HepG2 (cell line): ENCODE results near the gene IGFL1. TPM values are rescaled to one million over a fixed set of nuclear protein-coding genes. Genes with fewer than 3 reads are reported as not detected.

ENCODE experiments used
- ATAC-seq: fragments of 200-7000 bp; cut with Tn5 transposase; 3 replicates; pipeline ENCODE4 v1.9.1; 2020; ENCODE audit warnings: mild to moderate bottlenecking, moderate library complexity
- BruUV-seq: library from RNA; stranded (reverse); fragments of 400-500 nt; replicated peaks from 2 replicates; lab custom pipeline; 2021; lab: Mats Ljungman, UMichigan
- CTCF ChIA-PET: fragments of 300-600 bp; formaldehyde crosslinking; extraction: SDS; loops from one replicate; lab custom pipeline; 2021; ENCODE audit warnings: low total read pairs, inconsistent platforms, low intra/inter-chr PET ratio; lab: Yijun Ruan, JAX
- POLR2A ChIA-PET: fragments of 350-600 bp; sonication (Branson Sonifier 250); formaldehyde crosslinking; loops from one replicate; lab custom pipeline; 2020; ENCODE audit warnings: antibody characterized with exemption, inconsistent platforms; lab: Yijun Ruan, JAX
- DNase-seq: peaks from one replicate; pipeline ENCODE4 v3.0.0-alpha.2; 2015; ENCODE audit warnings: low spot score
- FAIRE-seq: peaks from 3 replicates; lab custom pipeline; 2011; peaks lifted over from hg19 to GRCh38; lab: Jason Lieb, UNC
- H2AFZ ChIP-seq: one replicate; pipeline ENCODE4 v1.6.1; 2011; ENCODE audit warnings: low read length, inconsistent platforms
- H3K27ac ChIP-seq: fragments of 300-600 bp; 3 replicates; pipeline ENCODE4 v1.8.0; 2011; ENCODE audit warnings: mixed run types, mild to moderate bottlenecking, mixed read lengths, low read length, inconsistent platforms; ENCODE audit not compliant: insufficient read depth; ENCODE audit errors: extremely low read length
- H3K27me3 ChIP-seq, 2 experiments: fragments of 200-600 bp in 1 of 2; 2 replicates in 1 of 2; 3 replicates in 1 of 2; pipeline versions ENCODE4 v1.6.0 to v1.8.0; 2011; ENCODE audit warnings: low read length in 2 of 2, mild to moderate bottlenecking in 2 of 2, moderate library complexity in 2 of 2, inconsistent platforms in 1 of 2; ENCODE audit not compliant: insufficient read depth in 2 of 2, control insufficient read depth in 1 of 2
- H3K36me3 ChIP-seq, 2 experiments: fragments of 200-600 bp in 1 of 2; replicated peaks in 1 of 2; 2 replicates in 1 of 2; 3 replicates in 1 of 2; pipeline versions ENCODE4 v1.5.1 to v1.8.0; 2011; ENCODE audit warnings: low read length in 2 of 2, inconsistent platforms in 1 of 2; ENCODE audit not compliant: insufficient read depth in 2 of 2, control insufficient read depth in 1 of 2
- H3K4me1 ChIP-seq: 2 replicates; pipeline ENCODE4 v1.5.1; 2012; ENCODE audit warnings: low read length, inconsistent platforms; ENCODE audit not compliant: insufficient read depth
- H3K4me2 ChIP-seq: 2 replicates; pipeline ENCODE4 v1.6.0; 2011; ENCODE audit warnings: low read depth, low read length, inconsistent platforms
- H3K4me3 ChIP-seq, 3 experiments: fragments of 200-600 bp in 1 of 3; sonication (generic), shearing (Covaris generic) in 1 of 3; replicated peaks in 1 of 3; 2 replicates each; pipeline ENCODE4 v1.5.1; 2011 to 2016; ENCODE audit warnings: low read length in 3 of 3, inconsistent platforms in 2 of 3, low read depth in 2 of 3, mild to moderate bottlenecking in 2 of 3, control low read depth in 1 of 3, mixed read lengths in 1 of 3; ENCODE audit not compliant: insufficient read depth in 1 of 3
- H3K79me2 ChIP-seq: one replicate; pipeline ENCODE4 v1.6.1; 2011; ENCODE audit warnings: low read length, inconsistent platforms; ENCODE audit not compliant: insufficient read depth
- H3K9ac ChIP-seq: 2 replicates; pipeline ENCODE4 v1.6.0; 2011; ENCODE audit warnings: mild to moderate bottlenecking, low read depth, low read length, inconsistent platforms; ENCODE audit not compliant: insufficient read depth
- H3K9me3 ChIP-seq: 2 replicates; pipeline ENCODE4 v1.5.1; 2012; ENCODE audit warnings: mild to moderate bottlenecking, low read length
- H4K20me1 ChIP-seq: 2 replicates; pipeline ENCODE4 v1.6.0; 2011; ENCODE audit warnings: inconsistent platforms, mild to moderate bottlenecking, low read length, moderate library complexity; ENCODE audit not compliant: insufficient read depth
- ADNP ChIP-seq: sonication (generic); formaldehyde crosslinking; IDR thresholded peaks from 2 replicates; pipeline ENCODE4 v1.4.0; 2020; ENCODE audit warnings: missing genetic modification reagents
- EHMT2 ChIP-seq: fragments of 200-600 bp; sonication (generic); IDR thresholded peaks from 2 replicates; pipeline ENCODE4 v1.7.0; 2017; ENCODE audit warnings: antibody characterized with exemption, low read depth, low read length, borderline replicate concordance
- HMG20A ChIP-seq: IDR thresholded peaks from 2 replicates; pipeline ENCODE4 v1.6.1; 2016; ENCODE audit warnings: borderline replicate concordance
- HOXD1 ChIP-seq: sonication (generic); formaldehyde crosslinking; IDR thresholded peaks from 2 replicates; pipeline ENCODE4 v1.5.0; 2020; ENCODE audit warnings: missing genetic modification reagents
- JUN ChIP-seq: sonication (generic); formaldehyde crosslinking; IDR thresholded peaks from 2 replicates; pipeline ENCODE4 v1.4.0; 2020; ENCODE audit warnings: mild to moderate bottlenecking, missing genetic modification reagents
- MZF1 ChIP-seq: sonication (generic); formaldehyde crosslinking; IDR thresholded peaks from 2 replicates; pipeline ENCODE4 v1.8.1; 2023; ENCODE audit warnings: mild to moderate bottlenecking, missing genetic modification reagents, borderline replicate concordance
- NFATC3 ChIP-seq: sonication (generic); formaldehyde crosslinking; IDR thresholded peaks from 2 replicates; pipeline ENCODE4 v1.5.1; 2020; ENCODE audit warnings: mild to moderate bottlenecking, missing genetic modification reagents
- NR2F6 ChIP-seq, 2 experiments: IDR thresholded peaks; 2 replicates each; pipeline ENCODE4 v1.6.1; 2016; ENCODE audit warnings: antibody characterized with exemption in 1 of 2, mild to moderate bottlenecking in 1 of 2
- RCOR2 ChIP-seq: IDR thresholded peaks from 2 replicates; pipeline ENCODE4 v1.6.1; 2016; ENCODE audit warnings: missing biosample characterization, missing genetic modification reagents
- SRF ChIP-seq: IDR thresholded peaks from 2 replicates; pipeline ENCODE4 v1.6.1; 2011; ENCODE audit warnings: mild to moderate bottlenecking, low read depth, low read length, moderate library complexity
- ZFP37 ChIP-seq: sonication (generic); formaldehyde crosslinking; IDR thresholded peaks from 2 replicates; pipeline ENCODE4 v1.4.0; 2020; ENCODE audit warnings: missing genetic modification reagents, borderline replicate concordance
- ZMAT3 ChIP-seq: sonication (generic); formaldehyde crosslinking; conservative IDR thresholded peaks from 2 replicates; pipeline ENCODE4 v1.7.0; 2021; ENCODE audit warnings: missing genetic modification reagents
- ZNF572 ChIP-seq: sonication (generic); formaldehyde crosslinking; IDR thresholded peaks from 2 replicates; pipeline ENCODE4 v1.5.1; 2020; ENCODE audit warnings: mild to moderate bottlenecking, missing genetic modification reagents
- WGBS: methylation state at CpG from one replicate; pipeline ENCODE4 v1.1.6; 2017; ENCODE audit warnings: low lambda C conversion rate; 5-methylcytosine and 5-hydroxymethylcytosine counted together
- in situ Hi-C: cut with HindIII; loops from 2 replicates; pipeline ENCODE4 v1.10.0; 2017; ENCODE audit warnings: low pct_unique_long_range_greater_than_20kb; ENCODE audit not compliant: extremely low pct_ligation_motif_present
- intact Hi-C: fragments of 100-400 bp; cut with micrococcal nuclease; formaldehyde crosslinking; loops from one replicate; pipeline ENCODE4 v1.10.0; 2022; ENCODE audit not compliant: unreplicated experiment
- polyA plus RNA-seq, 8 experiments: library from polyadenylated mRNA; depleted of rRNA in 3 of 8; stranded (reverse) in 7 of 8; unstranded in 1 of 8; fragments of >200 nt; fragmentation: Illumina TruSeq in 4 of 8; extraction: Trizol in 4 of 8; gene quantifications; 2 replicates each; pipeline versions ENCODE4 v1.2.1 to v1.2.3, GENCODE V29; 2011 to 2016; ENCODE audit warnings: low read depth in 4 of 8, missing spikeins in 1 of 8, mixed read lengths in 1 of 8; ENCODE audit not compliant: insufficient read depth in 1 of 8
- total RNA-seq, 5 experiments: library from RNA; depleted of rRNA; stranded (reverse); fragments of >200 nt; fragmentation: Illumina TruSeq; extraction: Trizol; gene quantifications; 2 replicates each; pipeline ENCODE4 v1.2.3, GENCODE V29; 2016; ENCODE audit warnings: low read depth in 1 of 5
- TF ChIP-seq, protein P1 (sequence below): sonication (generic); formaldehyde crosslinking; IDR thresholded peaks from 2 replicates; pipeline ENCODE4 v1.4.0; 2020; ENCODE audit warnings: missing genetic modification reagents
- TF ChIP-seq, protein P2 (sequence below): sonication (generic); formaldehyde crosslinking; conservative IDR thresholded peaks from 2 replicates; pipeline ENCODE4 v1.4.0; 2020; ENCODE audit warnings: missing genetic modification reagents

Gene IGFL1
- total and polyA plus RNA-seq, 2 of the 13 experiments (the other 11 are each of a cell fraction or from before 2014, with no cell fraction given), result not detected

DNA sequence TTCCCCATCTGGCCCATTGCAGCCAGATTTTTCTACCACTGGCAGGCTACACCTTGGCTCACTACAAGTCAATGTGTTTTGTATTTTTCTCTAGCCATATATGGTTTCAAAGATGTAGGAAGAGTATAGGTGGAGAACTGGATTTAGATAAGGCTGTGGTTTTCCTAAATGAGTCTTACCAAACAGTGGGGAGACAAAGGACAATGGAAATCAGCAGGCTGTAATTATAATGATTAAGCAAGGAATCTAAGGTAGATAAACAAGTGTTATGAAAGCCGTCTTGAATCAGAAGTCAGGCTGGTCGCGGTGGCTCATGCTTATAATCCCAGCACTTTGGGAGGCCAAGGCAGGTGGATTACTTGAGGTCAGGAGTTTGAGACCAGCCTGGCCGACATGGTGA lies 11.2 kb downstream of the IGFL1 start:
- Histone ChIP-seq H3K79me2 (no peaks in the 10 kb centered on the region), H3K27me3 (peaks cover 2 to 15% of the 10 kb centered on the region in 2 experiments; a peak in 3 of 5 replicates), H3K4me1 (no peaks in the 10 kb centered on the region), H3K4me2 (no peak overlapping the region), H4K20me1 (no peaks in the 10 kb centered on the region), H3K36me3 (no peaks in the 10 kb centered on the region), H3K27ac (no peak overlapping the region), H3K9me3 (no peaks in the 10 kb centered on the region), H3K4me3 (no peak overlapping the region), H2AFZ (no peak overlapping the region), H3K9ac (no peak overlapping the region)
- intact Hi-C loops (no loop called here), in situ Hi-C loops (no loop called here)
- ATAC-seq, result no peak
- no peak for TF ChIP-seq ZMAT3 (CRISPR knock-in tag)
- no peak for TF ChIP-seq ZFP37 (CRISPR knock-in tag)
- TF ChIP-seq, protein P1, sequence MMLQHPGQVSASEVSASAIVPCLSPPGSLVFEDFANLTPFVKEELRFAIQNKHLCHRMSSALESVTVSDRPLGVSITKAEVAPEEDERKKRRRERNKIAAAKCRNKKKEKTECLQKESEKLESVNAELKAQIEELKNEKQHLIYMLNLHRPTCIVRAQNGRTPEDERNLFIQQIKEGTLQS, result no peak
- no peak for TF ChIP-seq ADNP (CRISPR knock-in tag)
- TF ChIP-seq HMG20A (CRISPR knock-in tag), result no peak
- no peak for TF ChIP-seq NR2F6 (IDR thresholded peaks at IDR 0.05)
- TF ChIP-seq NR2F6 (CRISPR knock-in tag; IDR thresholded peaks at IDR 0.05), result no peak
- TF ChIP-seq, protein P2, sequence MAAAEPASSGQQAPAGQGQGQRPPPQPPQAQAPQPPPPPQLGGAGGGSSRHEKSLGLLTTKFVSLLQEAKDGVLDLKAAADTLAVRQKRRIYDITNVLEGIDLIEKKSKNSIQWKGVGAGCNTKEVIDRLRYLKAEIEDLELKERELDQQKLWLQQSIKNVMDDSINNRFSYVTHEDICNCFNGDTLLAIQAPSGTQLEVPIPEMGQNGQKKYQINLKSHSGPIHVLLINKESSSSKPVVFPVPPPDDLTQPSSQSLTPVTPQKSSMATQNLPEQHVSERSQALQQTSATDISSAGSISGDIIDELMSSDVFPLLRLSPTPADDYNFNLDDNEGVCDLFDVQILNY (CRISPR knock-in tag), result no peak
- no peak for TF ChIP-seq MZF1 (CRISPR knock-in tag)
- no peak for TF ChIP-seq JUN (CRISPR knock-in tag)
- no peak for TF ChIP-seq NFATC3 (CRISPR knock-in tag)
- TF ChIP-seq SRF, result no peak
- no peak for TF ChIP-seq EHMT2
- no peak for TF ChIP-seq ZNF572 (CRISPR knock-in tag)
- TF ChIP-seq HOXD1 (CRISPR knock-in tag), result no peak
- no peak for TF ChIP-seq RCOR2 (CRISPR knock-in tag)
- no peak for DNase-seq
- FAIRE-seq, result no peak
- CTCF ChIA-PET, result no interaction called here
- 20% methylated on average over 4 of the region's 4 CpGs for WGBS
- no TSS peak for BruUV-seq
- POLR2A ChIA-PET, result no interaction called here
